Bronchial epithelial cell (primary cell): ENCODE measurements around the gene ADAM10. TPM values are rescaled to one million over a fixed set of nuclear protein-coding genes. Genes with fewer than 3 reads are reported as not detected.

Experiments used
- DNase-seq: peaks from one replicate; pipeline ENCODE4 v3.0.0-alpha.2; 2010; ENCODE audit warnings: low read depth
- FAIRE-seq: peaks from 2 replicates; lab custom pipeline; 2011; peaks lifted over from hg19 to GRCh38; lab: Jason Lieb, UNC
- H3K27me3 ChIP-seq: 2 replicates; pipeline ENCODE4 v1.5.1; 2011; ENCODE audit warnings: low read length; ENCODE audit not compliant: control insufficient read depth, insufficient read depth
- H3K36me3 ChIP-seq: 2 replicates; pipeline ENCODE4 v1.5.1; 2011; ENCODE audit warnings: low read length; ENCODE audit not compliant: control insufficient read depth, insufficient read depth
- H3K4me3 ChIP-seq: 2 replicates; pipeline ENCODE4 v1.5.1; 2011; ENCODE audit warnings: mild to moderate bottlenecking, low read depth, low read length, control low read depth
- total RNA-seq: library from RNA; depleted of rRNA; stranded (reverse); fragments of >200 nt; gene quantifications from 2 replicates; pipeline ENCODE4 v1.2.1, GENCODE V29; 2014
- TF ChIP-seq, protein P1 (sequence below): IDR thresholded peaks from 2 replicates; pipeline ENCODE4 v1.5.1; 2011; ENCODE audit warnings: mild to moderate bottlenecking, moderate library complexity, low read length, control low read depth, inconsistent platforms; ENCODE audit not compliant: insufficient read depth, severe bottlenecking

Gene ADAM10
- total RNA-seq, 1 donor from 2014 or later: 112 TPM

DNA sequence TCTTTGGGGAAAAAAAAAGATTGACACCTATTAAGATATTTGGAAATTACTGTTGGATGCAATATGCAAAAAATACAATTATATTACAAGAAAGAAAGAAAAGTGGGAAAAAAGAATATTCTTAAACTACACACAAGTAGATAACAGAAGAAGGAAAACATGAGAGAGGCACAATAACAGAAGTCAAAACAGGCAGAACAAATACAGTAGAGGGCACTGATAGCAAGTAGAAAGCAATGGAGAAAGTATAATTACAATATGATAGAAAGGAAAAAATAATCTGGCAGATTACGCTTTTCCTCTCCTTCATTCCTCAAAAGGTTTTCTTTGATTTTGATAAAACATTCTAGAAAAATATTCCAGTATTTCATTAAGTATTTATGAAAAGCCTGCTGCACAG lies 72.1 kb downstream of the ADAM10 start:
- FAIRE-seq: no peak

DNA sequence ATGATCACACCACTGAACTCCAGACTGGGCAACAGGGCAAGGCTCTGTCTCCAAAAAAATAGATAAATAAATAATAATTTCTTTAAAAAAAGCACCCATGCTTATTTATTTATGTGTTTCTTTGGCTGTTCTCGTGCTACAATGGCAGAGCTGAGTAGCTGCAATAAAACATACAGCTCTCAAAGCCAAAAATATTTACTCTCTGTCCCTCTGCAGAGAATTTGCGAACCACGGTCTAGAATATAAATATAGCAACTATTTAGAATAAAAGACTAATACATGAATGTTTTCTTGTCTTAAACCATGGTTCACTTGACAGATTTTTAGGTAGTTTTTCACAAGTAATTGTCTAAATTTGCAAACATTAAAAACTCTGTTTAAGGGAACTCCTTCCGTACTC lies 72.7 kb downstream of the ADAM10 start:
- no peak for FAIRE-seq
- TF ChIP-seq, protein P1, sequence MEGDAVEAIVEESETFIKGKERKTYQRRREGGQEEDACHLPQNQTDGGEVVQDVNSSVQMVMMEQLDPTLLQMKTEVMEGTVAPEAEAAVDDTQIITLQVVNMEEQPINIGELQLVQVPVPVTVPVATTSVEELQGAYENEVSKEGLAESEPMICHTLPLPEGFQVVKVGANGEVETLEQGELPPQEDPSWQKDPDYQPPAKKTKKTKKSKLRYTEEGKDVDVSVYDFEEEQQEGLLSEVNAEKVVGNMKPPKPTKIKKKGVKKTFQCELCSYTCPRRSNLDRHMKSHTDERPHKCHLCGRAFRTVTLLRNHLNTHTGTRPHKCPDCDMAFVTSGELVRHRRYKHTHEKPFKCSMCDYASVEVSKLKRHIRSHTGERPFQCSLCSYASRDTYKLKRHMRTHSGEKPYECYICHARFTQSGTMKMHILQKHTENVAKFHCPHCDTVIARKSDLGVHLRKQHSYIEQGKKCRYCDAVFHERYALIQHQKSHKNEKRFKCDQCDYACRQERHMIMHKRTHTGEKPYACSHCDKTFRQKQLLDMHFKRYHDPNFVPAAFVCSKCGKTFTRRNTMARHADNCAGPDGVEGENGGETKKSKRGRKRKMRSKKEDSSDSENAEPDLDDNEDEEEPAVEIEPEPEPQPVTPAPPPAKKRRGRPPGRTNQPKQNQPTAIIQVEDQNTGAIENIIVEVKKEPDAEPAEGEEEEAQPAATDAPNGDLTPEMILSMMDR: no peak
- Histone ChIP-seq H3K27me3 (no peaks in the 10 kb centered on the region), H3K4me3 (no peak overlapping the region), H3K36me3 (peaks cover 1% of the 10 kb centered on the region)
- no peak for DNase-seq

More for the DNA sequence above, 72.1 kb downstream of the ADAM10 start:
- Histone ChIP-seq H3K27me3 (no peaks in the 10 kb centered on the region), H3K36me3 (peaks cover 1% of the 10 kb centered on the region), H3K4me3 (no peak overlapping the region)
- TF ChIP-seq, protein P1: no peak
- no peak for DNase-seq

DNA sequence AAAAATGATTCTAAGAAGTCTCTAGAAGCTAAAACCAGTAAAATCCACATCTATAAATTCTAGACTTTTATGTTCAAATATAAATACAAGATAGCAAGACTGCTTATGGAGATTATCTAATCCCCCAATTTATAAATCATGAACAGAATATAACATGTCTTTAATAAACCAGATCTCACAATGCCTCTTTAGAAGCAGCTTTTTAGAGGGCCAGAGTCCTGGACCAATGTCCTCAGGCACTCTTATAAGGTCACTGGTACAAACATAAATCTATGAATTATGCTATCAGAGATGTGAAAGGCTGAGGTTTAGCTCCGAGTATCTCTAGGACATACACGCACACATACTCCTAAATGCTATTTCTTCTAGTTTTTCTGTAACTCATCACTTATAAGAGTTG lies 78.3 kb downstream of the ADAM10 start:
- H3K27me3 ChIP-seq: no peaks in the 10 kb centered on the region
- H3K36me3 ChIP-seq: no peaks in the 10 kb centered on the region
- TF ChIP-seq, protein P1: no peak
- no peak overlapping the region for H3K4me3 ChIP-seq
- DNase-seq: no peak
- no peak for FAIRE-seq

DNA sequence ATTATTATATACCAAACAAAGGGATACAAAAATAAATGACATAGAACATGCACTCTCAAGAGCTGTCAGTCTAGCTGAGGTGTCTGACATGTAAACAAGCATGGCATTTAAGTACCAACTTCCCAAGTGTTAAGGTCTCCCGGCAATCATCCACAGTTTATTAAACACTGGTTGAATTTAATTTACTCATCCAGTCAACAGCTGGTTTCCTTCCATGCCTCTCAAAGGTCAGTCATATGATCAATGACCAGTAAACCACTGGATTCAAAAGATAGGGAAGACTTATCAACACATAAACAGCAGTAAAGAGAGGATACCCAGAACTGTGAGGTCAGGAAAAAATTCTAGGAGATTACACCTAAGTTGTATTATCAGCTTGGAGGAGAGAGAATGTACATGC lies 80.4 kb downstream of the ADAM10 start:
- no peaks in the 10 kb centered on the region for H3K36me3 ChIP-seq
- no peak for FAIRE-seq
- no peak overlapping the region for H3K4me3 ChIP-seq
- TF ChIP-seq, protein P1: no peak
- no peak for DNase-seq
- H3K27me3 ChIP-seq: no peaks in the 10 kb centered on the region

DNA sequence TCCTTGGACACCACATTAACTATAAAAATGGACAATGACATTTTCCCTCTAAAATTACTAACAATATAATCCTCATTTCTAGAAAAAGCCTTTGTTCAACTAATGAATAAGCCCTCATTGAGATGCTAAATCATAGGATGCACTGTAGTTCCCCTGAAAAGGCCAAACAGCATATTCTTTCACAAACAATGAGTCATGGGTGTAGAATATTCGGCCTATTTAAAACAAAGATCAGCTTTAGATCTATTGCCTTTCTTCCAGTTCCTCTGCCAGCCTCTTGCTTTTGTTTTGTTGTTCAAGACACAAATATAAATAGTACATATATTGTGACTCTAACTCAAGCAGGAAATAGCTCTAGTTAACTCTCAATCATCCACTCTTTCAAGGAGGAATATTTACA lies 82.5 kb downstream of the ADAM10 start:
- TF ChIP-seq, protein P1: no peak
- H3K27me3 ChIP-seq: no peaks in the 10 kb centered on the region
- DNase-seq (peak; percentile 27), FAIRE-seq (no peak)
- H3K36me3 ChIP-seq: no peaks in the 10 kb centered on the region
- no peak overlapping the region for H3K4me3 ChIP-seq

DNA sequence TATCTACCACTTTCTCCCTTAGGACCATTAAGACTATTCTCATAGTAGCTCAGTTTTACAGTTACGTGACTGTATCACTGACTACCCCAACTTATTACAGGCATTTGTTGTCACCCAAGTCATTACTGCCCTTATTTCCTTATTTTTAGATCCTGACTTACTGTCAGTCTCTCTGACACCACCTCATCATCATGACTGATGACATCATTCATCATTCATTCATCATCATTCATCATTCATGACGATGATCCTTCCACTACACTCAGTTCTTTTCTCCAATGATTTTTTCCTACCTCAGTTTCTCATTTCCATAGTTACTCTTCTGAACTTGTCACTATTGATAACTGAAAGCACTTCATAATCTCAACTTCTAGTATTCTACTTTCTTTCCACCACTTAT lies 83.8 kb downstream of the ADAM10 start:
- Histone ChIP-seq H3K27me3 (no peaks in the 10 kb centered on the region), H3K36me3 (no peaks in the 10 kb centered on the region), H3K4me3 (no peak overlapping the region)
- TF ChIP-seq, protein P1: no peak
- FAIRE-seq (no peak), DNase-seq (peak; percentile 7)
